OCI-LY7 (cell line): ENCODE measurements around the gene RBBP5.

Source experiments
- CTCF ChIP-seq: fragments of 200-600 bp; sonication (generic); conservative IDR thresholded peaks from 2 replicates; pipeline ENCODE4 v1.5.1; 2014; ENCODE audit warnings: mild to moderate bottlenecking, antibody characterized with exemption, low read length, moderate library complexity, mixed read lengths
- EZH2phosphoT487 ChIP-seq: fragments of 200-600 bp; sonication (generic); IDR thresholded peaks from 2 replicates; pipeline ENCODE4 v1.6.1; 2018; ENCODE audit warnings: low read depth, borderline replicate concordance, mild to moderate bottlenecking, mixed run types, antibody characterized with exemption, low read length, moderate library complexity, mixed read lengths

- TF ChIP-seq CTCF (no peak), EZH2phosphoT487 (no peak)
These were observed 80.6 kb downstream of the RBBP5 start for GRCh38 chr1:205041001-205041715.
